Measurements from ENCODE around the gene KRTAP19-4.

Gene KRTAP19-4

DNA sequence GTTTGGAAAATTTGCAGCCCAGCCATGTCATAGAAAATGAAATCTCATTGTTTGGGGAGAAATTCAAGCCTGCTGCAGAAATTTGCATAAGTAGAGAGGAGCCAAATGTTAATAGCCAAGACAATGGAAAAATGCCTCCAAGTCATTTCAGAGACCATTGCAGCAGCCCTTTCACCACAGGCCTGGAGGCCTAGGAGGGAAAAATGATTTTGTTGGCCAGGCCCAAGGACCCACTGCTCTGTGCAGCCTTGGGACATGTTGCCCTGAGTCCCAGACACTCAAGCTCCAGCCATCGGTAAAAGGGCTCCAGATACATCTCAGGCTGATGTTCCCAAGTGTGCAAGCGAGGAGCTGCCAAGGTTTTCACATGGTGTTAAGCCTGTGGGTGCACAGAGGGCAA is 10.8 kb downstream of the KRTAP19-4 start:
- WGBS (ENCODE audit: extremely low coverage, insufficient coverage, insufficient read length), result no CpG with 5 or more reads among the region's 2 CpGs
- Histone ChIP-seq H3K9me3 (ENCODE audit: insufficient read depth, low read depth, low read length) (peaks cover 7% of the 10 kb centered on the region), H3K4me1 (ENCODE audit: control insufficient read depth in 1 of 2, insufficient read depth in 2 of 2, low read length in 2 of 2) (no peaks in the 10 kb centered on the region), H2AFZ (ENCODE audit: insufficient read depth, low read length, poor library complexity) (no peak overlapping the region), H4K8ac (ENCODE audit: low read depth, low read length) (no peak overlapping the region), H3K4ac (ENCODE audit: low read depth, low read length) (no peak overlapping the region), H3K4me3 (ENCODE audit: low read depth, low read length) (no peak overlapping the region), H3K79me2 (ENCODE audit: control insufficient read depth, insufficient read depth, low read length, poor library complexity) (no peaks in the 10 kb centered on the region), H3K14ac (ENCODE audit: low read length) (no peak overlapping the region), H2BK5ac (ENCODE audit: low read depth, low read length, poor library complexity) (no peak overlapping the region), H2AK5ac (ENCODE audit: low read length) (no peak overlapping the region), H3K18ac (ENCODE audit: low read length) (no peak overlapping the region), H3K79me1 (ENCODE audit: low read length) (no peaks in the 10 kb centered on the region), H3K36me3 (ENCODE audit: control insufficient read depth in 1 of 2, insufficient read depth in 2 of 2, low read length in 2 of 2) (no peaks in the 10 kb centered on the region), H3K23ac (ENCODE audit: low read length) (no peak overlapping the region), H4K12ac (ENCODE audit: low read depth, low read length) (no peak overlapping the region), H3K4me2 (ENCODE audit: low read length) (no peak overlapping the region), H3K27ac (ENCODE audit: low read depth, low read length) (no peak overlapping the region), H2BK12ac (ENCODE audit: low read length) (no peak overlapping the region), H2BK120ac (ENCODE audit: insufficient read depth, low read length, poor library complexity) (no peak overlapping the region), H4K91ac (ENCODE audit: low read depth, low read length) (no peak overlapping the region), H3K9ac (ENCODE audit: low read length) (no peak overlapping the region), H3K27me3 (ENCODE audit: insufficient read depth, low read length) (no peaks in the 10 kb centered on the region)
- no peak for DNase-seq

DNA sequence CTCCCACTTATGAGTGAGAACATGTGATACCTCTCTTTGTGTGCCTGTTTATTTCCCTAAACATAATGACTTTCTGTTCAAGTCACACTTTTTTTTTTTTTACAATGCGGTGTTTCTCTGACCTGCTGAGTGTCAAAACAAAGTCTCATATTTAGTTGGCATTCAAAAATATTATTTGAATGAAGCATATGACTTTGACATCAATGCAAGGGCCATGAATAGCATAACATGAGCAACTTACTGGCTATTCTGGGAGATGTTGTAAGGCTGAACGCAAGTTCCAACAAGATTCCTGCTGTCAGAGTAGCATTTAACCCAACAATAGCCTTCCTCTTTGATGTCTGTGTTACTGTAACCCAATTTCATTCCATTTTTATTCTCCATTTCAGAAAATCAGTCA is 14.8 kb downstream of the KRTAP19-4 start:
- H3K4me2 ChIP-seq (ENCODE audit: low read length), result no peak overlapping the region
- no peak overlapping the region for H4K12ac ChIP-seq (ENCODE audit: low read depth, low read length)
- H2BK5ac ChIP-seq (ENCODE audit: low read depth, low read length, poor library complexity), result no peak overlapping the region
- no peaks in the 10 kb centered on the region for H3K79me2 ChIP-seq (ENCODE audit: control insufficient read depth, insufficient read depth, low read length, poor library complexity)
- H3K27ac ChIP-seq (ENCODE audit: low read depth, low read length), result no peak overlapping the region
- no peak overlapping the region for H3K18ac ChIP-seq (ENCODE audit: low read length)
- no peaks in the 10 kb centered on the region for H3K27me3 ChIP-seq (ENCODE audit: insufficient read depth, low read length)
- no peak overlapping the region for H3K9ac ChIP-seq (ENCODE audit: low read length)
- DNase-seq, result no peak
- H3K4me1 ChIP-seq (ENCODE audit: control insufficient read depth in 1 of 2, insufficient read depth in 2 of 2, low read length in 2 of 2), result no peaks in the 10 kb centered on the region
- no peak overlapping the region for H4K8ac ChIP-seq (ENCODE audit: low read depth, low read length)
- no peak overlapping the region for H4K91ac ChIP-seq (ENCODE audit: low read depth, low read length)
- H2AK5ac ChIP-seq (ENCODE audit: low read length), result no peak overlapping the region
- no peaks in the 10 kb centered on the region for H3K36me3 ChIP-seq (ENCODE audit: control insufficient read depth in 1 of 2, insufficient read depth in 2 of 2, low read length in 2 of 2)
- WGBS (ENCODE audit: extremely low coverage, insufficient coverage, insufficient read length), result no CpG with 5 or more reads among the region's 2 CpGs
- peaks cover 5% of the 10 kb centered on the region for H3K9me3 ChIP-seq (ENCODE audit: insufficient read depth, low read depth, low read length)
- H3K4me3 ChIP-seq (ENCODE audit: low read depth, low read length), result no peak overlapping the region
- H3K14ac ChIP-seq (ENCODE audit: low read length), result no peak overlapping the region
- no peak overlapping the region for H3K4ac ChIP-seq (ENCODE audit: low read depth, low read length)
- no peak overlapping the region for H2BK12ac ChIP-seq (ENCODE audit: low read length)
- no peak overlapping the region for H2BK120ac ChIP-seq (ENCODE audit: insufficient read depth, low read length, poor library complexity)
- no peak overlapping the region for H3K23ac ChIP-seq (ENCODE audit: low read length)
- no peaks in the 10 kb centered on the region for H3K79me1 ChIP-seq (ENCODE audit: low read length)
- no peak overlapping the region for H2AFZ ChIP-seq (ENCODE audit: insufficient read depth, low read length, poor library complexity)

DNA sequence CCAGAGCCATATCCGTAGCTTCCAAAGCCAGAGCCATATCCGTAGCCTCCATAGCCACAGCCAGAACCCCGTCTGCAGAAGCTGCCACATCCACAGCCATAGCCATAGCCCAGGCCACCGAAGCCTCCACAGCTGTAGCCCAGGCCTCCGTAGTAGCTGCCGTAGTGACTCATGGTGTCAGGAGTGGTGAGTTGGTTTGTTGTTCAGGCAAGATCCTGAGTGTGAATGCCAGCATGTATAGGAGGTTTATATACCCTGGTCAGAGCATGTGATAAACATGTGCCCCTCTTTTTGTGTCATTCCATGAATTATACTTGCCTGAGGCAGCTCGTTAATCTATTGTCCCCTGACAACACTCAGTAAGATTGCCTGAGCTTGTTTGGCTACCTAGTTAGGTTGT is 16.8 kb downstream of the KRTAP19-4 start, which contains the start of gene KRTAP19-1:
Gene KRTAP19-1, minus strand, starts transcription at position 223 of the 400 bp plus-strand sequence. Its CDS starts 50 bp downstream, at position 173.
- Histone ChIP-seq H2AFZ (ENCODE audit: insufficient read depth, low read length, poor library complexity) (no peak within 1 kb of the TSS), H3K23ac (ENCODE audit: low read length) (no peak within 1 kb of the TSS), H3K14ac (ENCODE audit: low read length) (no peak within 1 kb of the TSS), H3K18ac (ENCODE audit: low read length) (no peak within 1 kb of the TSS), H4K91ac (ENCODE audit: low read depth, low read length) (no peak within 1 kb of the TSS), H3K4me3 (ENCODE audit: low read depth, low read length) (no peak within 1 kb of the TSS), H3K4me1 (ENCODE audit: control insufficient read depth in 1 of 2, insufficient read depth in 2 of 2, low read length in 2 of 2) (no peaks in the 10 kb centered on the region), H2AK5ac (ENCODE audit: low read length) (no peak within 1 kb of the TSS), H2BK12ac (ENCODE audit: low read length) (no peak within 1 kb of the TSS), H2BK120ac (ENCODE audit: insufficient read depth, low read length, poor library complexity) (no peak within 1 kb of the TSS), H3K79me2 (ENCODE audit: control insufficient read depth, insufficient read depth, low read length, poor library complexity) (no peaks in the 10 kb centered on the region), H3K4ac (ENCODE audit: low read depth, low read length) (no peak within 1 kb of the TSS), H4K12ac (ENCODE audit: low read depth, low read length) (no peak within 1 kb of the TSS), H3K79me1 (ENCODE audit: low read length) (no peaks in the 10 kb centered on the region), H3K27ac (ENCODE audit: low read depth, low read length) (no peak within 1 kb of the TSS), H3K9me3 (ENCODE audit: insufficient read depth, low read depth, low read length) (no peaks in the 10 kb centered on the region), H4K8ac (ENCODE audit: low read depth, low read length) (no peak within 1 kb of the TSS), H2BK5ac (ENCODE audit: low read depth, low read length, poor library complexity) (no peak within 1 kb of the TSS), H3K4me2 (ENCODE audit: low read length) (no peak within 1 kb of the TSS), H3K36me3 (ENCODE audit: control insufficient read depth in 1 of 2, insufficient read depth in 2 of 2, low read length in 2 of 2) (no peaks in the 10 kb centered on the region), H3K9ac (ENCODE audit: low read length) (no peak within 1 kb of the TSS), H3K27me3 (ENCODE audit: insufficient read depth, low read length) (no peaks in the 10 kb centered on the region)
- no CpG with 5 or more reads among the region's 7 CpGs for WGBS (ENCODE audit: extremely low coverage, insufficient coverage, insufficient read length)
- DNase-seq, result no peak

DNA sequence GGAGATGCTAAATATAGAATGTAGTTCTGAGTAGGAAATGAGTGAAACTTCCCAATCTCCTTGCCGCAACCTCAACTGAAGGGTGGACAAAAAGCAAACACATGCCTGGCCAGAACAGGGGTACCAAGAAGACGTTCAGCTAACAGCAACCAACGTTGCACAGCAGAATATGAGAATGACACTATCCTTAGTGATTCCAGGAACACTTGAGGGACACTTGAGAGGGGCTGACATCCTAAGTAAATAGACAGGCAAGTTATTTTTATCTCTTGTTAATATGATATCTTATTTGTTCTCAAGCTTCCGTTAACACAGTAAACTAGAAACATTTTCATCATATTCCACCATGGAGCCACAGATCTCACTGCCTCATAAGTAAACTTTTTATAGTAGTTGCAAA is 17.7 kb downstream of the KRTAP19-4 start:
- no peak overlapping the region for H4K91ac ChIP-seq (ENCODE audit: low read depth, low read length)
- H3K23ac ChIP-seq (ENCODE audit: low read length), result no peak overlapping the region
- no peak overlapping the region for H3K9ac ChIP-seq (ENCODE audit: low read length)

More for the DNA sequence above, 17.7 kb downstream of the KRTAP19-4 start:
- Histone ChIP-seq H2AFZ (ENCODE audit: insufficient read depth, low read length, poor library complexity) (no peak overlapping the region), H2BK120ac (ENCODE audit: insufficient read depth, low read length, poor library complexity) (no peak overlapping the region), H3K4ac (ENCODE audit: low read depth, low read length) (no peak overlapping the region), H3K4me3 (ENCODE audit: low read depth, low read length) (no peak overlapping the region), H2AK5ac (ENCODE audit: low read length) (no peak overlapping the region), H4K8ac (ENCODE audit: low read depth, low read length) (no peak overlapping the region), H3K18ac (ENCODE audit: low read length) (no peak overlapping the region), H3K27me3 (ENCODE audit: insufficient read depth, low read length) (no peaks in the 10 kb centered on the region), H3K36me3 (ENCODE audit: control insufficient read depth in 1 of 2, insufficient read depth in 2 of 2, low read length in 2 of 2) (no peaks in the 10 kb centered on the region), H3K9me3 (ENCODE audit: insufficient read depth, low read depth, low read length) (no peaks in the 10 kb centered on the region), H3K79me2 (ENCODE audit: control insufficient read depth, insufficient read depth, low read length, poor library complexity) (no peaks in the 10 kb centered on the region), H3K4me2 (ENCODE audit: low read length) (no peak overlapping the region), H2BK12ac (ENCODE audit: low read length) (no peak overlapping the region), H3K79me1 (ENCODE audit: low read length) (no peaks in the 10 kb centered on the region), H2BK5ac (ENCODE audit: low read depth, low read length, poor library complexity) (no peak overlapping the region), H3K27ac (ENCODE audit: low read depth, low read length) (no peak overlapping the region), H3K4me1 (ENCODE audit: control insufficient read depth in 1 of 2, insufficient read depth in 2 of 2, low read length in 2 of 2) (no peaks in the 10 kb centered on the region), H4K12ac (ENCODE audit: low read depth, low read length) (no peak overlapping the region), H3K14ac (ENCODE audit: low read length) (no peak overlapping the region)
- DNase-seq, result no peak
- no CpG with 5 or more reads among the region's 4 CpGs for WGBS (ENCODE audit: extremely low coverage, insufficient coverage, insufficient read length)

All from trophoblast cell (in vitro differentiated cells and primary cell).